HG03571 (cell line): ENCODE data around the gene CPLX1.

Experiments used
- ATAC-seq: cut with Tn5 transposase; IDR thresholded peaks from one replicate; pipeline ENCODE4 v1.9.1; 2021; ENCODE audit not compliant: unreplicated experiment

The CPLX1 gene

GRCh38 chr4:825971-826330 is at the start of gene CPLX1:
TSS of gene CPLX1 (minus strand) at chr4:826129. CDS start at chr4:824522, 1,607 bp downstream.
- ATAC-seq = no peak

- ATAC-seq = no peak
Observed at GRCh38 chr4:874971-875817, 49.3 kb upstream of the CPLX1 start.

- ATAC-seq = no peak
Observed at GRCh38 chr4:874056-874455, 48.1 kb upstream of the CPLX1 start.

- ATAC-seq = no peak
Observed at GRCh38 chr4:872241-872981, 46.5 kb upstream of the CPLX1 start.

- ATAC-seq = no peak
Observed at GRCh38 chr4:871484-871883, 45.6 kb upstream of the CPLX1 start.

- ATAC-seq = no peak
Observed at GRCh38 chr4:870951-871350, 45.0 kb upstream of the CPLX1 start.

GRCh38 chr4:869776-870175 is 43.8 kb upstream of the CPLX1 start:
- no peak for ATAC-seq

- ATAC-seq = no peak
Observed at GRCh38 chr4:868421-868820, 42.5 kb upstream of the CPLX1 start.

- no peak for ATAC-seq
Observed at GRCh38 chr4:867526-868250, 41.8 kb upstream of the CPLX1 start.

- ATAC-seq = no peak
Observed at GRCh38 chr4:866761-867390, 40.9 kb upstream of the CPLX1 start.

- no peak for ATAC-seq
Observed at GRCh38 chr4:866068-866760, 40.3 kb upstream of the CPLX1 start.

GRCh38 chr4:865572-865971 is 39.6 kb upstream of the CPLX1 start:
- ATAC-seq = no peak

GRCh38 chr4:865121-865465 is 39.2 kb upstream of the CPLX1 start:
- ATAC-seq = no peak

GRCh38 chr4:864456-865120 is 38.7 kb upstream of the CPLX1 start:
- ATAC-seq = no peak

GRCh38 chr4:860561-860960 is 34.6 kb upstream of the CPLX1 start:
- ATAC-seq = no peak

GRCh38 chr4:859496-859895 is 33.6 kb upstream of the CPLX1 start:
- no peak for ATAC-seq

- ATAC-seq = no peak
Observed at GRCh38 chr4:858831-859451, 33.0 kb upstream of the CPLX1 start.

GRCh38 chr4:858041-858481 is 32.1 kb upstream of the CPLX1 start:
- ATAC-seq = no peak

- ATAC-seq = no peak
Observed at GRCh38 chr4:857461-857860, 31.5 kb upstream of the CPLX1 start.
